Stimulated activated CD8-positive, alpha-beta memory T cell treated with anti-CD3 and anti-CD28 coated beads, Interleukin-15, amount 100 ng/mL, for 4 hours (primary cell): ENCODE data around the gene NRG3.

ENCODE experiments used
- DNase-seq, 2 donors: peaks; one replicate each; pipeline ENCODE4 v3.0.0-alpha.2; 2020; ENCODE audit warnings: low read depth in 2 of 2

The NRG3 gene

GRCh38 chr10:82391971-82392370 is 517.0 kb downstream of the NRG3 start:
- no peak for DNase-seq

- no peak for DNase-seq
These were observed 517.5 kb downstream of the NRG3 start for GRCh38 chr10:82392533-82392932.

DNA sequence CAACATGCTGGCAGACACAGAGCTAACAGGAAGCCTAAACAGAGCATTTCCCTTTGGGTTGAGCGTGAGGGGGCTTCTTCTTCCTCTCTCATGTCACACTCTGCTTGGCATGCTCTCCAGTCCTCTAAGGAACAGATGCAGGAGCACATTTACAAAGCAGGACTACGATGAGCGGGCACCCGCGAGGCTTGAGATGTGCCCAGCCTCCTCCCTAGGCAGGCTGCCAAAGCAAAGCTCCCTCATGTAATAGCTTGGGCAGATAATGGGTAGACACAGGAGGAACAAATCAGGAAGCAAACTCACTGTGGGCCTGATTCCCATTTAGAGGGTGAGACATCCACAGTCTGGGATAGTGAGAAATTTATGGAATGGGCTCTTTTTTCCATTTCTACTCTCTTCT is 519.1 kb downstream of the NRG3 start:
- DNase-seq, result no peak

DNA sequence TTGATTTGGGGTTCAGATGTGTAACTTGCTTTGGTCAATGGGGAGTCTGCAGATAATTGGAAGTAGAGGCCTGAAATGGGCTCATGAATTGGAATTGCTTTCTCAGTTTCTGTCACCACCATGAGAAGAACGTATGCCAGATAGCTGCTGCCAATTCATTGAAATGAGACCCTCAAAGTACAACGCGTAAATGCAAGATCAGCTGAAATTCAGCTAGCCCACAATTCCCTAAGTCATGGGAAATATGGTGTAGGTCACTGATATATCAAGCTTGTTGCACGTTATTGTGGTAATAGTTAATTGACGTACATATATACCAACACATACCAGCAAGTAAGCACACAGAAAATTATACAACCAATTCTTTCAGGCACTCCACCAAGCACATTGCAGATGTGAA is 520.0 kb downstream of the NRG3 start:
- DNase-seq, result no peak

- DNase-seq, result no peak
These were observed 521.9 kb downstream of the NRG3 start for GRCh38 chr10:82396886-82397285.

DNA sequence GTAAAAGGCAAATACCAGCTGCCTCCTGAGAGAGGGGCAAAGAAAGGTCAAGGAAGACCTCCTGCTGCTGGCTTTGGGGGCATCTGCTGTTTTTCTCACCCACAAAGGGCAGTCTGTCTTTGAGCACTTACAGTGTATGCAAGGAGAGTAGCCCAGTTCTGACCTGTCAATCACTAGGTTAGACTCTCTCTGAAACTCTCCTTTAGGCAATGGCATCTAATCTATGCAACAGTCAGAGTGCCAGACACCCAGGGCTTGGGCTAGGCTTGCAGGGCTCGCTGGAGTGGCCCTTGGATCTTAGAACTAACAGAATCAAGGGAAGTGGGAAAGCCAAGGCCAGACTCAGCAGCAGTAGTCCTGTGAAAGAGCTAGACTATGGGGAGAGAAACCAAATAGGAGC is 522.9 kb downstream of the NRG3 start:
- DNase-seq, result no peak

GRCh38 chr10:82399850-82400249 is 524.9 kb downstream of the NRG3 start:
- DNase-seq, result no peak

DNA sequence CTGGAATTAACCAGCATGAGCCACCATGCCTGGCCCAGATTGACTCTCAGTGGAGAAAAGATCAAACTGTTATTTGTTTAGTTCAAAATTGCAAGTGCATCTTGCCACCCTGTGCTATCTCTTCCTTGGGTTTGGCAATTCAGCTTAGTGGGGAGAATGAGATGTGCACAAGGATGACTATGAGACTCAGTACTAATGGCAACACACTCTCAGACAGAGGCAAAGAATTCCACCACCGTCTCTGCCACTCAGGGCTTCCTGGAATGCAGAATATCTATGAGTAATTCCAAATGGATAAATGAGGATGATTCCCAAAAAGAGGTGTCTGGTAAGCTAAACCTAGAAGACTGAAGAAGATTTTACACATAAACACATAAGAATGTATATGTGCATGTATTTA is 525.8 kb downstream of the NRG3 start:
- DNase-seq, result no peak

DNA sequence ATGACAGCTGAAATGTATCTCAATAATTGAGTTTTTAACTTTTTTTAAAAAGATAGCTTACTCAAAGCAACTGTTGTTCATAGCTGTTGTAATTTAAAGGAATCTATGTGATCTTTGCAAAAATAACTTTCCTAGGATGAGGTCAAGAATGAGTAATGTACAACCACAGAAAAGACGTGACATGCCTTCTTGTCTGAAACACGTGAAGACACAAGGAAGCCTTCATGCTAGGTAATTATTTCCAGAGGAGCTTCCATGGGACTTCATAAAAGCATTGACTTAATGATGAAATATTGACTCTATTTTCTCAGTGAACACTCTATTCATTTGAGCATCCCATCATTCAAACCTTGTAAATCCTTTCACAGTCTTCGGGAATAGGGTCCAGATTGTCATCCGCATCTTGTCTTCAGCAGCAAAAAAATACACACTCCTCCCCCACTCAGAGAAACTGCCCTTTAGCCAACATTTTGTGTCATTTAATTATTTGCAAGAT is 528.0 kb downstream of the NRG3 start:
- no peak for DNase-seq

DNA sequence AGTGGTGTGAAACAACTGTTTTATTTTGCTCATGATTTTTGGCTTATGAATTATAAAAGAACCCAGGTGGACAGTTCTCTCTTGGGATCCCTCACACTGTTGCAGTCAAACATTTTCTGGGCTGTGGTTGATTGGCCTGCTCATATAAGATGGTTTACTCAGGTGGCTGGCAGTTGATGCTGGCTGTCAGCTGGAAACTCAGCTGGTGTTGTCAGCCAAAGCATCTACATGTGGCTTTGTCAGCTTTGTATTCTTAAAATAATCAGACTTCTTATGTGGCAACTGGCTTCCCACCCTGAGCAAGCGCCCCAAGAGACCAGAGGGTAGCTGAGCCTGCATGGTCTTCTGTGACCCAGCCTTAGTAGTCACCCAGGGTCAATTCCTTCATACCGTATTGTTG is 534.7 kb downstream of the NRG3 start:
- DNase-seq, result no peak

GRCh38 chr10:82411416-82411815 is 536.4 kb downstream of the NRG3 start:
- no peak for DNase-seq

DNA sequence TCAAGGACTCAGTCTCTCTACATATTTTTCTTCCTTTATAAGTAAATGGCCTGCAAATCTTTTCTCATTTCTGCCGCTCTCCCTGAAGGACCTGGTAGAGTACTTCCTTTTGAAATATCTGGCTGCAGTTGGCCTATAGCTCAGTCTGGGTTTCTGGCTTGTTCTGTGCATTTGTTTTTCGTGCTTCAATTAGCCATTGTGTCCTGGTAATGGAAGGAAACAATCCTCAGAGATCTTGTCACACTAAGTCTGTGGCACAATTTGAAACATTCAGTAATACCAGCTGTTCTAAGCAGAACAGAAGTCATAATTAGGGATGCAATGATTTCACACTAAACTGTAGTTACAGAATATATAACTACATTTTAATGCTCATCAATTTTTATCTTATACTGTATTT is 545.0 kb downstream of the NRG3 start:
- no peak for DNase-seq

- no peak for DNase-seq
These were observed 554.3 kb downstream of the NRG3 start for GRCh38 chr10:82429302-82429701.

GRCh38 chr10:82438277-82438676 is 563.3 kb downstream of the NRG3 start:
- no peak for DNase-seq

GRCh38 chr10:82440775-82441174 is 565.8 kb downstream of the NRG3 start:
- no peak for DNase-seq

- DNase-seq, result no peak
These were observed 577.1 kb downstream of the NRG3 start for GRCh38 chr10:82452046-82452445.

- DNase-seq, result no peak
These were observed 577.7 kb downstream of the NRG3 start for GRCh38 chr10:82452676-82453075.

GRCh38 chr10:82453678-82454293 is 578.8 kb downstream of the NRG3 start:
- DNase-seq, result no peak

DNA sequence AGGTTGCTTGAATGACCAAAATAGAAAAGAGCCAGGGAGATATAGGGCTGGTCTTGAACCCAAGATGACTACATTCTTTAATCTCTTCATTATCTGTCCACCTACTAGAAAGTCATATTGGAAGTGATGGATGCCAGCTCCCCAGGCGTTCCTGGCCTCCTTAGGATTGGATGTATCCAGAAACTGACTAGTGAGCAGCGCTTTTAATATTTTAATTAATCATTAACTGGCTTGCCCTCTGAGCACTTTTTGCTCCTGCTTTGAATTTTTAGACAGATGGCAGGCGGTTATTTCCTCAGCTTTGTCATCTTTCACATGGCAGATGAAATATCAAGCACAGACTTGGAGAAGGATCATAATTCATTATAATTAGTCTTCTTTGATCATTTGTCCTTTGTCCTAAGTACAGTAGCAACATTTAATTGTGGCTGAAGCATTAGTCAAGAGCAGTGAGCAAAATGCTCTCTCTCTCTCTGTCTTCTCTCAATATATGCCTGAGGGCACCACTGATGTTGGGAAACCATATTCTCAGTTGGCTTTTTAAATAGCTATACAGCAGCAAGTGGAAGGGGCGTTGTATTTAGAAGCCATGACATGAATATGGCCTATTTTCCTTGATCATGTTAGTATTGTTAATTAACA is 588.0 kb downstream of the NRG3 start:
- no peak for DNase-seq

DNA sequence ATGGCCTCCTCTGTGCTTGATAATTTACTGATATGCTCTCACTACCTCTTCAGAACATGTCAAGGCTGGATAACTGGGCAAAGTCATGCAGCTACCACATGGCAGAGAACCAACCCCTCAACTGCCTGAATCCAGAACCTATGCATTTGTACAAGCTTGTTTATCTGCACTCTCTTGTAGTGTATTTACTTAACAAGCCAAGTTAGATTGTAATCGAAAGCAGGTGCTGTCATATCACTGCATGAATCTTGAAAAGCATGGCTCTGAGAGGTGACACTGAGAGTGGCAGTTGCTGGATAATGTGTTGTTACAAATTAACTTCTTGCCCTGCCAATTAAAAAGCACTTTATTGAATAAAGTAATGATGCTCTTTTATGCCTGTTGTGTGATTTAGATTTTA is 588.6 kb downstream of the NRG3 start:
- DNase-seq, result no peak

DNA sequence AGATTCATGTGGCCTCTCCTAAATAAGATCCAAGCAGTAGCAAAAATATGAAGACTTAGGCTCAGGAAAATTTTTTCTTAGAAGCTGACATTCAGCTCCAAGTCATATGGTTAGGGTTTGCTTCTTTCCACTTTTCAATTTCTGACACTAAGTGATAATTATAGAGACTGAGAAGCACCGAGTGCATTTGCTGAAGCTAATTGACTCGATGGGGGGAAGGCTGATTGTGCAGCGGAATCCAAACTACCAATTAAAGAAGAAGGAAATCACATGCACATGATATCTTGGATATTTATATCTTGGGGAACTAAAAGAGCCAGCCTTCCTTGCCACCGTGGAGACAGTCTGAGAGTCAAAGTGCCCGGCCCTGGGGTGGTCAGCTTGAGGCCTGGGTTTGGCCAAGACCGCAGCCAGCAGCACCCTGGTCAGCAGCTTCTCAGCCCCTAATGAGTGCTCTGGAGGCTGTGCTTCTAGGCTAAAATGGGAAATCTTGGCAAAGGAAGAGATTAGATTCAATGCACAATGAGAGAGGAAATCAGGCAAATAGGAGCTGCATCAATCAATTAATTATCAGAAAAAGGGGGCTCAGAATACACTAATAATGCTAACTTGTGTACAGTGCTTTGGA is 589.3 kb downstream of the NRG3 start:
- no peak for DNase-seq

DNA sequence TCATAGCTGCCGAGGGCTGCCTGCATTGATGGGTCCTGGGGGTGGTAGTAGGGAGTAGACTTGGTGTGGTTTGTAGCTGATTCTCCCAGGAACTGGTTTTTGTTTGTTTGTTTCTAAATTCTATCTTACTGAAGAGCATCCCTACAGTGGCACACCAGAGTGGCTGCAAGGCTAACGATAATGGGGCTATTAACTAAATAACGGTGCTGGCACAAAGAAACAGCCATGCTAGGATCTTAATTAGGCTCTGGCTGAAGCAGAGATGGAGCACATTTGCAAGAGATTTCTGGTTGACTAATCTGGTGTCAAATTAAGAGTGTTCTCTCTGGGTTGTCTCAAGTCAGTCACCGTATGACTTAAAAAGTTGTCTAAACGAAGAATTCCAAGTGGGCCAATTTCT is 590.0 kb downstream of the NRG3 start:
- no peak for DNase-seq

DNA sequence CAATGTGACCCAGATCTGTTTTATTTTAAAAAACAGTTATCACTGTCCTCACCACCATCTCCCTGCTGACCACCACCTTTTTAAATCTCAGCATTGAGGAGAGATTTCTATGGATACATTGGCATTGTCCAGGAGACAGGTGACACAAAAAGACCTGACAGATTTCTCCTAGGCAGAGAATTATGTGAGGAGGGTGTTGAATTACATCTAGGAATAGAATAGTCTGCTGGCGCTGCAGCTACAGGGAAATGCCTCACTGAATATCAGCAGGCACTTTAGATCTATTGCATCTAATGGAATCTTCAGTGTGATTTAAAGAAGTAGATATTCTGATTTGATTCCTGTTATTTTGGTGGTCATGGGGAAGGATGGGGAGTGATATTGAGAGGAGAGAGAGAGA is 593.5 kb downstream of the NRG3 start:
- no peak for DNase-seq
